ENCODE results near the gene ENTPD6. TPM values are rescaled to one million over a fixed set of nuclear protein-coding genes. Genes with fewer than 3 reads are reported as not detected.
"Not testable (repeated sequence)": the region's sequence is repeated elsewhere in the genome, so short reads cannot be mapped to it uniquely, and the experiment has no call there.

Gene ENTPD6
- polyA plus RNA-seq, 3 donors from 2014 or later, result 22.6 to 36.9 (median 30.0) TPM

- H3K36me3 Mint-ChIP-seq, H3K27ac Mint-ChIP-seq, H3K4me3 Mint-ChIP-seq, H3K9me3 Mint-ChIP-seq, DNase-seq, H3K4me1 Mint-ChIP-seq: not testable (repeated sequence)
- H3K27me3 Mint-ChIP-seq (ENCODE audit: low read depth in 3 of 3), result peaks cover 4 to 12% (median 8%) of the 10 kb centered on the region in 3 donors
Measured at GRCh38 chr20:25241659-25241955, 46.1 kb downstream of the ENTPD6 start.

- H3K9me3 Mint-ChIP-seq, result no peaks in the 10 kb centered on the region
- H3K4me3 Mint-ChIP-seq, result no peak overlapping the region
- H3K4me1 Mint-ChIP-seq, result peaks cover 6 to 11% of the 10 kb centered on the region in 2 donors
- no peaks in the 10 kb centered on the region for H3K36me3 Mint-ChIP-seq
- H3K27me3 Mint-ChIP-seq (ENCODE audit: low read depth in 3 of 3), result peaks cover 1 to 16% (median 8%) of the 10 kb centered on the region in 3 donors
- no peak overlapping the region for H3K27ac Mint-ChIP-seq
- DNase-seq, result no peak
Measured at GRCh38 chr20:25242231-25242630, 46.7 kb downstream of the ENTPD6 start.

- no peak overlapping the region for H3K27ac Mint-ChIP-seq
- peaks cover 9 to 13% of the 10 kb centered on the region in 2 donors for H3K4me1 Mint-ChIP-seq
- peaks cover 4 to 17% (median 6%) of the 10 kb centered on the region in 3 donors for H3K27me3 Mint-ChIP-seq (ENCODE audit: low read depth in 3 of 3)
- no peaks in the 10 kb centered on the region for H3K36me3 Mint-ChIP-seq
- no peak overlapping the region for H3K4me3 Mint-ChIP-seq
- DNase-seq, result no peak
- H3K9me3 Mint-ChIP-seq, result no peaks in the 10 kb centered on the region
Measured at GRCh38 chr20:25243416-25243979, 48.0 kb downstream of the ENTPD6 start.

- no peak overlapping the region for H3K27ac Mint-ChIP-seq
- no peaks in the 10 kb centered on the region for H3K9me3 Mint-ChIP-seq
- peak overlapping the region in 1 of 5 donors; percentile 18 for H3K4me3 Mint-ChIP-seq
- no peaks in the 10 kb centered on the region for H3K36me3 Mint-ChIP-seq
- peaks cover 2 to 23% (median 8%) of the 10 kb centered on the region in 3 donors for H3K27me3 Mint-ChIP-seq (ENCODE audit: low read depth in 3 of 3)
- peaks cover 22 to 28% of the 10 kb centered on the region in 2 donors for H3K4me1 Mint-ChIP-seq
- DNase-seq, result no peak
Measured at GRCh38 chr20:25244976-25245375, 49.5 kb downstream of the ENTPD6 start.

GRCh38 chr20:25245461-25245860 lies 49.9 kb downstream of the ENTPD6 start:
- Mint-ChIP-seq H3K27ac (no peak overlapping the region), H3K27me3 (ENCODE audit: low read depth in 3 of 3) (peaks cover 2 to 23% (median 8%) of the 10 kb centered on the region in 3 donors), H3K4me1 (peaks cover 26 to 33% of the 10 kb centered on the region in 2 donors), H3K36me3 (no peaks in the 10 kb centered on the region), H3K9me3 (no peaks in the 10 kb centered on the region), H3K4me3 (peak overlapping the region in 2 of 5 donors; percentile 18 to 50)
- DNase-seq, result no peak

- DNase-seq, result no peak
- peak overlapping the region in 2 of 6 donors; percentile 40 to 66 for H3K27ac Mint-ChIP-seq
- peaks cover 32 to 42% of the 10 kb centered on the region in 2 donors for H3K4me1 Mint-ChIP-seq
- H3K9me3 Mint-ChIP-seq, result no peaks in the 10 kb centered on the region
- peaks cover 2 to 19% (median 7%) of the 10 kb centered on the region in 3 donors for H3K27me3 Mint-ChIP-seq (ENCODE audit: low read depth in 3 of 3)
- no peaks in the 10 kb centered on the region for H3K36me3 Mint-ChIP-seq
- peak overlapping the region; percentile 82 to 96 (median 92) for H3K4me3 Mint-ChIP-seq
Measured at GRCh38 chr20:25246182-25246999, 50.9 kb downstream of the ENTPD6 start.

- Mint-ChIP-seq H3K27me3 (ENCODE audit: low read depth in 3 of 3) (peaks cover 2 to 17% (median 2%) of the 10 kb centered on the region in 3 donors), H3K4me3 (peak overlapping the region; percentile 82 to 96 (median 92)), H3K36me3 (no peaks in the 10 kb centered on the region), H3K27ac (peak overlapping the region in 4 of 6 donors; percentile 17 to 75 (median 69)), H3K4me1 (peaks cover 36 to 44% of the 10 kb centered on the region in 2 donors), H3K9me3 (no peaks in the 10 kb centered on the region)
- DNase-seq, result peak in 1 of 3 donors; percentile 21
Measured at GRCh38 chr20:25247000-25247517, 51.5 kb downstream of the ENTPD6 start.

- H3K36me3 Mint-ChIP-seq, result no peaks in the 10 kb centered on the region
- no peaks in the 10 kb centered on the region for H3K9me3 Mint-ChIP-seq
- no peak for DNase-seq
- H3K27me3 Mint-ChIP-seq (ENCODE audit: low read depth in 3 of 3), result peaks cover 2 to 20% (median 2%) of the 10 kb centered on the region in 3 donors
- H3K27ac Mint-ChIP-seq, result peak overlapping the region; percentile 17 to 87 (median 70)
- H3K4me1 Mint-ChIP-seq, result peaks cover 40 to 49% of the 10 kb centered on the region in 2 donors
- peak overlapping the region; percentile 90 to 96 (median 92) for H3K4me3 Mint-ChIP-seq
Measured at GRCh38 chr20:25247518-25247955, 52.0 kb downstream of the ENTPD6 start.

- H3K4me3 Mint-ChIP-seq, result peak within 1 kb of the TSS; percentile 93 to 96 (median 94)
- no peaks in the 10 kb centered on the region for H3K36me3 Mint-ChIP-seq
- peak; percentile 71 to 78 (median 76) for DNase-seq
- peaks cover 40 to 53% of the 10 kb centered on the region in 2 donors for H3K4me1 Mint-ChIP-seq
- H3K27ac Mint-ChIP-seq, result peak within 1 kb of the TSS; percentile 84 to 92 (median 88)
- H3K27me3 Mint-ChIP-seq (ENCODE audit: low read depth in 3 of 3), result peaks cover 2 to 20% (median 2%) of the 10 kb centered on the region in 3 donors
- no peaks in the 10 kb centered on the region for H3K9me3 Mint-ChIP-seq
Measured at GRCh38 chr20:25247956-25248785, 52.7 kb downstream of the ENTPD6 start, which contains the start of gene PYGB. Gene PYGB (plus strand): TSS chr20:25248085. CDS start chr20:25248179, 94 bp downstream.

- peaks cover 2 to 20% (median 2%) of the 10 kb centered on the region in 3 donors for H3K27me3 Mint-ChIP-seq (ENCODE audit: low read depth in 3 of 3)
- no peaks in the 10 kb centered on the region for H3K9me3 Mint-ChIP-seq
- H3K27ac Mint-ChIP-seq, result peak overlapping the region; percentile 84 to 92 (median 88)
- no peak for DNase-seq
- peaks cover 40 to 53% of the 10 kb centered on the region in 2 donors for H3K4me1 Mint-ChIP-seq
- no peaks in the 10 kb centered on the region for H3K36me3 Mint-ChIP-seq
- peak overlapping the region; percentile 89 to 94 (median 93) for H3K4me3 Mint-ChIP-seq
Measured at GRCh38 chr20:25248786-25249172, 53.3 kb downstream of the ENTPD6 start.

- H3K27me3 Mint-ChIP-seq (ENCODE audit: low read depth in 3 of 3), result peaks cover 2 to 20% (median 2%) of the 10 kb centered on the region in 3 donors
- no peaks in the 10 kb centered on the region for H3K36me3 Mint-ChIP-seq
- no peaks in the 10 kb centered on the region for H3K9me3 Mint-ChIP-seq
- H3K4me1 Mint-ChIP-seq, result peaks cover 40 to 54% of the 10 kb centered on the region in 2 donors
- H3K4me3 Mint-ChIP-seq, result peak overlapping the region; percentile 89 to 94 (median 93)
- DNase-seq, result no peak
- peak overlapping the region; percentile 84 to 92 (median 88) for H3K27ac Mint-ChIP-seq
Measured at GRCh38 chr20:25249198-25249931, 53.9 kb downstream of the ENTPD6 start.

- DNase-seq, result no peak
- Mint-ChIP-seq H3K36me3 (no peaks in the 10 kb centered on the region), H3K4me1 (peaks cover 40 to 59% of the 10 kb centered on the region in 2 donors), H3K9me3 (no peaks in the 10 kb centered on the region), H3K27me3 (ENCODE audit: low read depth in 3 of 3) (peaks cover 2 to 18% (median 2%) of the 10 kb centered on the region in 3 donors), H3K4me3 (peak overlapping the region in 3 of 5 donors; percentile 18 to 89 (median 45)), H3K27ac (no peak overlapping the region)
Measured at GRCh38 chr20:25250508-25250907, 55.0 kb downstream of the ENTPD6 start.

- H3K4me1 Mint-ChIP-seq, result peaks cover 41 to 59% of the 10 kb centered on the region in 2 donors
- H3K27me3 Mint-ChIP-seq (ENCODE audit: low read depth in 3 of 3), result peaks cover 2 to 18% (median 2%) of the 10 kb centered on the region in 3 donors
- H3K4me3 Mint-ChIP-seq, result no peak overlapping the region
- H3K36me3 Mint-ChIP-seq, result no peaks in the 10 kb centered on the region
- DNase-seq, result no peak
- no peak overlapping the region for H3K27ac Mint-ChIP-seq
- H3K9me3 Mint-ChIP-seq, result no peaks in the 10 kb centered on the region
Measured at GRCh38 chr20:25251019-25251418, 55.5 kb downstream of the ENTPD6 start.
